Measurements from ENCODE around the gene HOXC13. TPM values are rescaled to one million over a fixed set of nuclear protein-coding genes. Genes with fewer than 3 reads are reported as not detected.

Gene HOXC13
- total RNA-seq, 1 donor from 2014 or later = not detected

DNA sequence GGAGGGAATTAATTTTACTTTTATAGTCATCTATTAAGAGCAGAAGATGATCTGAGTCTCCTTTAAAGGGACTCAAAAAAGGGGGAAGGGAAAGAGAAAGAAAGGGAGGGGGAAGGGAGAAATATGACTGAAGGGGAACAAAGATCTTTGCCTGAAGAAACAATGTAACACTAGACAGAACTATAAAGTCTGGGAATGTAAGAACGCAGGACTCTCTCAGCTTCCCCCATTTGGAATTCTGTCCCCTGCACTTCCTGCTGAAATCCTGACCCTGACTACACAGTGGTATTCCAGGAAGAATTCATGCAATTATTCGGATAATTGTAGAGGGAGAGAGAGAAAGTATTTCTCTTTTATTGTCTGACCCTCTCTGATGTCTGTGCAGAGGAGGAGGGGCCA lies 25.7 kb downstream of the HOXC13 start:
- intact Hi-C loops (cut with DNase I) = no loop called here

DNA sequence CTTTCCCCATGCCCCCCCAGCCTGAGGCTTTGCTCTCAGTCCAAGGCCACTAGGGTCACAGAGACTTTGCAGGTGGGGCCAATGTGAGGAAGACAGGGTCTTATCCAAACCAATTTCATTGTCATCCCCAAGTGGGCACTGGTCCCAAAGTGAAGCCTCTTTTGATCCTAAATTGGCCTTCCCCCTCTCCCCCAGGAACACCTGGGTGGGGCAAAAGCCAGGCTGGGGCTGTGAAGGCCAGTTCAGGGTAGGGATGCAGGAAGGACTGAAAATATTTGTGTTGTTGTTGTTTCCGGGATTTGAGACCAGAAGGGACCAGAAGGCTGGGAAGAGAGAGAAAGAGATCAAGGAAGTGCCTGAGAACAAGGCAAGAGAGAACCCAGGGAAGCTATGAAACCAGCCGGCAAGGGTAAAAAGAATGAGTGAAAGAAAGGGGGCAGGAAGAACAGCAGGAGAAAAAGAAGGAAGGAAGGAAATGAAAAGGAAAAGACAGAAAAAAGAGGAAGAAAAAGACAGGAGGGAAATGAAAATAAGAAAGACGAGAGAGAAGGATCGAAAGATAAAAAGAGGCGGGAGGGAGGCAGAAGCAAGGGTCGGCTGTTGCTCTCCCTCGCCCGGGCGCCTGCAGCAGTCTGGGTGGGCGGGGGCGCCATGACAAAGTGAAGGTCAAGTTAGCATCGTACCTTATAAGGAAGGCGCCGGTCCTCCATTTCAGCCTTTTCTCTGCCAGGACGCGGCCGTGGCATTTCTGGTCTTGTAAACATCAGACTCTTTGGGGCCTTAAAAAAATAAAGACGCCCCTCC lies 26.9 kb downstream of the HOXC13 start:
- no peaks in the 10 kb centered on the region for H3K9me3 ChIP-seq
- H3K27ac ChIP-seq = no peak overlapping the region
- TF ChIP-seq, protein P1, sequence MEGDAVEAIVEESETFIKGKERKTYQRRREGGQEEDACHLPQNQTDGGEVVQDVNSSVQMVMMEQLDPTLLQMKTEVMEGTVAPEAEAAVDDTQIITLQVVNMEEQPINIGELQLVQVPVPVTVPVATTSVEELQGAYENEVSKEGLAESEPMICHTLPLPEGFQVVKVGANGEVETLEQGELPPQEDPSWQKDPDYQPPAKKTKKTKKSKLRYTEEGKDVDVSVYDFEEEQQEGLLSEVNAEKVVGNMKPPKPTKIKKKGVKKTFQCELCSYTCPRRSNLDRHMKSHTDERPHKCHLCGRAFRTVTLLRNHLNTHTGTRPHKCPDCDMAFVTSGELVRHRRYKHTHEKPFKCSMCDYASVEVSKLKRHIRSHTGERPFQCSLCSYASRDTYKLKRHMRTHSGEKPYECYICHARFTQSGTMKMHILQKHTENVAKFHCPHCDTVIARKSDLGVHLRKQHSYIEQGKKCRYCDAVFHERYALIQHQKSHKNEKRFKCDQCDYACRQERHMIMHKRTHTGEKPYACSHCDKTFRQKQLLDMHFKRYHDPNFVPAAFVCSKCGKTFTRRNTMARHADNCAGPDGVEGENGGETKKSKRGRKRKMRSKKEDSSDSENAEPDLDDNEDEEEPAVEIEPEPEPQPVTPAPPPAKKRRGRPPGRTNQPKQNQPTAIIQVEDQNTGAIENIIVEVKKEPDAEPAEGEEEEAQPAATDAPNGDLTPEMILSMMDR (IDR thresholded peaks at IDR 0.05) = no peak
- peaks cover 0 to 2% of the 10 kb centered on the region in 2 donors for H3K4me1 ChIP-seq
- no peak for DNase-seq (ENCODE audit: low spot score in 2 of 2)
- H3K4me3 ChIP-seq = no peak overlapping the region
- intact Hi-C loops (cut with DNase I) = no loop called here
- H3K27me3 ChIP-seq = peaks cover 26% of the 10 kb centered on the region
- H3K36me3 ChIP-seq = no peaks in the 10 kb centered on the region

More for the DNA sequence above, 25.7 kb downstream of the HOXC13 start:
- peaks cover 0 to 2% of the 10 kb centered on the region in 2 donors for H3K4me1 ChIP-seq
- no peak overlapping the region for H3K27ac ChIP-seq
- no peaks in the 10 kb centered on the region for H3K9me3 ChIP-seq
- DNase-seq (ENCODE audit: low spot score in 2 of 2) = no peak
- no peak overlapping the region for H3K4me3 ChIP-seq
- TF ChIP-seq, protein P1 (IDR thresholded peaks at IDR 0.05) = no peak
- no peaks in the 10 kb centered on the region for H3K36me3 ChIP-seq
- H3K27me3 ChIP-seq = peaks cover 36% of the 10 kb centered on the region

DNA sequence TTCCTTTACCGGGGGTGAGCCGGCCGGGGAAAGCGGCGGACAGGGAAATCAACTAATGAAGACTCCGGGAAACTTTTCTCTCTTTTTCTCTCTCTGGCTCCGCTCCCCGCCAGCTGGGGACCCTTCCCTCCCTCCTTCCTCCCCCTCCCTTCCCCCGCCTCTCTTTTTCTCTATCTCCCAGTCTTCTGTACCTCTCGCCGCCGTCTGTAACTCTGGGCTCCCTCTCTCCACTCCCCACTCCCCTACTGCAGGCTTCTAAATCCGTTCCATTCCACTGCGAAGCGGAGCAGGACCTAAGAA lies 27.4 kb downstream of the HOXC13 start:
- H3K4me1 ChIP-seq = peaks cover 0 to 2% of the 10 kb centered on the region in 2 donors
- H3K4me3 ChIP-seq = no peak overlapping the region
- TF ChIP-seq, protein P1 (IDR thresholded peaks at IDR 0.05) = no peak
- H3K36me3 ChIP-seq = no peaks in the 10 kb centered on the region
- no peak for DNase-seq (ENCODE audit: low spot score in 2 of 2)
- intact Hi-C loops (cut with DNase I) = no loop called here
- H3K27ac ChIP-seq = no peak overlapping the region
- H3K9me3 ChIP-seq = no peaks in the 10 kb centered on the region
- H3K27me3 ChIP-seq = peaks cover 20% of the 10 kb centered on the region

DNA sequence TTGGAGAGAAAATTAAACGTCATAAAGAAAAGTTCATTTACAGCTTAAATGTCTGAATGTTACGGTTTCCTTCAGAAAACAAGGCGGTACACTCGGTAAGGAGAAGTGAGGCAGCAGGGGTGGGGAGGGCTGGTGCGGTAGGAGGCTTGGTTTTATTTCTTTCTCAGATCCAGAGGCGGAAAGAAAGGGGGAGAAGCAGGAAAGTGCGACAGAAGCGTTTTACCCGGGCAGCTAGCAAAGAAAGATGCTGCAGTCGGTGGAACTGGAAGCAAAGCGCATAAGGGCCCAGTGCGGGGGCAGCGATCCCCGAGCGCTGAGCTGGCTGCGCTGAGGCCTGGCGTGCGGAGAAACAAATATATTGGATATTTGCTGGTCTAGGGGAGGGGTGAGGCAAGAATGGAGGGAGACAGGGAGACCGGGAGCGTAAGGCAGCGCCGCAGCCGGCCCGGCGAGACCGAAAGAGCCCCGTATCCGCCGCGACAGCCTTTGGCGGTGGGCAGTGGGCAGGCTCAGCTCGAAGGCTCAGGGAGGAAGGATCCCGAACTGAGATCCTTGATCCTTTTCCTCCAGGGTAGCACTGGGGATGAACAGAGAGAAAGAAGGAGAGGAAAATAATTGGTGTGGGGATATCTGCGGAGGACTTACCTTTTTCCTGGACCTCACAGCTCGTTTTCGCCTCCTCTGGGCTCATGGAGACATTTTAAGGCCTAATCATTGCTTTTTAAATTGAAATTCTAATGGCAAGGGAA lies 27.9 kb downstream of the HOXC13 start:
- peaks cover 16% of the 10 kb centered on the region for H3K27me3 ChIP-seq
- peaks cover 0 to 2% of the 10 kb centered on the region in 2 donors for H3K4me1 ChIP-seq
- no peak overlapping the region for H3K27ac ChIP-seq
- no peak overlapping the region for H3K4me3 ChIP-seq
- no peak for DNase-seq (ENCODE audit: low spot score in 2 of 2)
- H3K9me3 ChIP-seq = no peaks in the 10 kb centered on the region
- H3K36me3 ChIP-seq = no peaks in the 10 kb centered on the region
- TF ChIP-seq, protein P1 (IDR thresholded peaks at IDR 0.05) = no peak
- intact Hi-C loops (cut with DNase I) = no loop called here

DNA sequence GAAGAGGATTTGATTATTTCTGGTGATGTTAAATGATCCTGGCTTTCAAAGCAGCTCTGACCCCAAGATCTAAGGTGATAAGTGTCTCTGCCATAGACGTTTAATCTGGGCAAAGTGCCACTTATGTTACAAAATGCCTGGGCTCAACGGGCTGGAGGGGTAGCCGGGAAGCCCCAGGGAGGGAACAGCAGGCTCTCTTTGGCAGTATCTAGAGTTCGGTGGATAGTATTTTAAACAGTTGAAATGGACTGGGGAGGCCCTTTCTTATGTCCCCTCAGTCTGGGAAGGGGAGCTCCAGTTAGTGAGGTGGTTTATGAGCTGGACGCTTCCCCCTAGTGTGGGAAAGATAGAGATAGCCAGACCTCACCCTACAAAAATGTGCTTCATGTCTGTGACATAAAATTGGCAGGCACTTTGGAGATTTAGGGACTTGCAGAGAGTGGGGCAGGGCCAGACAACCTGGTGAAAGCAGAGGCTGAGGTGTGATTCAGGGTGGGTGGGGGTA lies 28.8 kb downstream of the HOXC13 start:
- H3K27ac ChIP-seq = no peak overlapping the region
- TF ChIP-seq, protein P1 (IDR thresholded peaks at IDR 0.05) = no peak
- H3K36me3 ChIP-seq = no peaks in the 10 kb centered on the region
- H3K4me3 ChIP-seq = no peak overlapping the region
- peaks cover 0 to 2% of the 10 kb centered on the region in 2 donors for H3K4me1 ChIP-seq
- H3K27me3 ChIP-seq = peaks cover 16% of the 10 kb centered on the region
- DNase-seq (ENCODE audit: low spot score in 2 of 2) = no peak
- intact Hi-C loops (cut with DNase I) = no loop called here
- H3K9me3 ChIP-seq = no peaks in the 10 kb centered on the region

All from ascending aorta (tissue), 2 donors.